NCI-H526 (cell line): ENCODE data around the gene ITM2B.

Experiments
- DNase-seq, 2 experiments: peaks; one replicate each; lab custom pipeline; 2025; lab: John Stamatoyannopoulos, UW

The ITM2B gene

DNA sequence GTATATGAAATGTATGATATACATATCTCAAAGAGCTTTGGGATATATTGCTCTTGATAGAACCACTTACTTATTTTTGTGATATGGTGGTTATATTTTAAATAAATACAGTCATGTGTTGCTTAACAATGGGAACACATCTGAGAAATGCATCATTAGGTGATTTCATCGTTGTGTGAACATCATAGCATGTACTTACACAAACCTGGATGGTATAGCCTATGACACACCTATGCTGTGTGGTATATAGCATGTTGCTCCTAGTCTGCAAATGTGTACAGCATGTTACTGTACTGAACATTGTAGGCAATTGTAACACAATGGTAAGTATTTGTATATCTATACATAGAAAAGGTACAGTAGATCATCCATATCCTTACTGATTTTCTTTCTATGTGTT is 78.2 kb downstream of the ITM2B start:
- no peak for DNase-seq

GRCh38 chr13:48315969-48316650 is 83.1 kb downstream of the ITM2B start:
- no peak for DNase-seq

DNA sequence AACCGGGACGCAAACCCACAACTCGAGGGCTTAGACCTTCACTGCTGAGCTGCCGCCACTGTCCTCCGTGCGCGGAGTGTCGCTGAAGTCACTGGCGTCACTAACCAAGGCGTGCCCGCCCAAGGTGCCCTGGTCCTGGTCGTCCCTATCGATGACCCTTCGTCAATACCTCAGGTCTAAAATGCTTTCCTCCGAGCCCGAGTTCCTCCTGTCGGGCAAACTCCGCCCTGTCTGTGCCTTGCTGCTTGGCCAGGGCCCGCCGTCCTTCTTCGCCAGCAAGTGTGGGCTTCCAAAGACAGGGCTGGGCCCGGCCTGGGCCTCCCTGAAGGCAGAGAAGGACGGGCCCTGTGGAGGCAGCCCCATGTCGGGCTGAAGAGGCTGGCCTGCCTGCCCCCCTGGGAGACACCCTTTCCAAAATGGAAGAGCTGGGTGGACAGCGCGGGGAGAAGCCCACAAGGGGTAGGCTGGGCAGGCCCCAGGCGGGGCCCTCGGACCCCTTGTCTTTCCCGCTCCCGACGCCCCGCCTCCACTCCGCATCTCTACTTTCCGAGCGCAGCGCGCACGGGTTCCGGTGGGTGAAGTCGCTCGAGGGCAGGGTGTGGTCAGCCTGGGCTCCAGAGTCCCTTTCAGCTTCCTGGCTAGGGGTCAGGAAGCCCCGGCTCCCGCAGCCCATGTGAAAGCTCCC is 84.0 kb downstream of the ITM2B start:
- DNase-seq = no peak

- DNase-seq = no peak
Observed at GRCh38 chr13:48317511-48318376, 84.7 kb downstream of the ITM2B start.

DNA sequence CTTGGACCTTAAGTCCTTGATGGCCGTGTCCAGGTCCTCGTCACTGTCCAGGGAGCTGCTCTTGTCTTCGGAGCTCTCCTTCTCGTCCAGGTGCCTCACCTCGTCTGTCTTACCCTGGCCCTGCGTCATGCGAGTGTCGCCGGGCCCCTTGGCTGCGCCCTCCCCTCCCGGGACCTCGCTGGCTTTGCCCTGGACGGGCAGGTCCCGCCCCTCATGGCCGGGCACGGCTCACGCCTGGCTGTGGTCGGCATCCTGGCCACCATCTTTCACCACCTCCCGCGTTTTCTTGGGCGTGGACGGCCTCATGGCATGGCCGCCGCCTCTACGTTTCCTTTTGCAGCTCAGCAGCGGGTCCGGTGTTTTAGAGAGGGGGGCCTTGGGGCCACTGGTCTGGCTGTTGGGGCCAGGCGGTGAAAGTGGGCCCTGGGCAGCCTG is 85.4 kb downstream of the ITM2B start:
- DNase-seq = no peak

- DNase-seq = no peak
Observed at GRCh38 chr13:48318821-48319511, 86.0 kb downstream of the ITM2B start.
